GM12875 (cell line): ENCODE data around the gene CD82.

Experiments used
- H3K4me3 ChIP-seq: one replicate; pipeline ENCODE4 v1.5.1; 2011; ENCODE audit warnings: low read depth, low read length, control low read depth
- CTCF ChIP-seq: IDR thresholded peaks from 2 replicates; pipeline ENCODE4 v1.5.1; 2011; ENCODE audit warnings: low read depth, mild to moderate bottlenecking, control low read depth, inconsistent platforms, low read length, moderate library complexity, borderline replicate concordance; ENCODE audit not compliant: insufficient read depth

CD82 gene

GRCh38 chr11:44607987-44608386 lies 42.5 kb downstream of the CD82 start:
- no peak for TF ChIP-seq CTCF

GRCh38 chr11:44608651-44608990 lies 43.2 kb downstream of the CD82 start:
- no peak for TF ChIP-seq CTCF

More at GRCh38 chr11:44607987-44608386, 42.5 kb downstream of the CD82 start:
- H3K4me3 ChIP-seq, result no peak overlapping the region

GRCh38 chr11:44608991-44609782 lies 43.7 kb downstream of the CD82 start:
- no peak overlapping the region for H3K4me3 ChIP-seq
- TF ChIP-seq CTCF, result no peak

More at GRCh38 chr11:44608651-44608990, 43.2 kb downstream of the CD82 start:
- no peak overlapping the region for H3K4me3 ChIP-seq

GRCh38 chr11:44609783-44610155 lies 44.3 kb downstream of the CD82 start:
- no peak for TF ChIP-seq CTCF
- no peak overlapping the region for H3K4me3 ChIP-seq

GRCh38 chr11:44610186-44610955 lies 44.9 kb downstream of the CD82 start:
- TF ChIP-seq CTCF, result no peak
- no peak overlapping the region for H3K4me3 ChIP-seq

- no peak overlapping the region for H3K4me3 ChIP-seq
- TF ChIP-seq CTCF, result no peak
These were observed 45.6 kb downstream of the CD82 start for GRCh38 chr11:44611088-44611487.
